Fibroblast of skin of abdomen (primary cell): Measurements from ENCODE around the gene ARHGEF17.

Experiments
- DNase-seq: peaks from one replicate; pipeline ENCODE4 v3.0.0-alpha.2; 2013

ARHGEF17 gene

GRCh38 chr11:73331138-73331916 lies 23.3 kb downstream of the ARHGEF17 start:
- peak; percentile 50 for DNase-seq

- DNase-seq, result no peak
Measured at GRCh38 chr11:73333173-73333572, 25.1 kb downstream of the ARHGEF17 start.

DNA sequence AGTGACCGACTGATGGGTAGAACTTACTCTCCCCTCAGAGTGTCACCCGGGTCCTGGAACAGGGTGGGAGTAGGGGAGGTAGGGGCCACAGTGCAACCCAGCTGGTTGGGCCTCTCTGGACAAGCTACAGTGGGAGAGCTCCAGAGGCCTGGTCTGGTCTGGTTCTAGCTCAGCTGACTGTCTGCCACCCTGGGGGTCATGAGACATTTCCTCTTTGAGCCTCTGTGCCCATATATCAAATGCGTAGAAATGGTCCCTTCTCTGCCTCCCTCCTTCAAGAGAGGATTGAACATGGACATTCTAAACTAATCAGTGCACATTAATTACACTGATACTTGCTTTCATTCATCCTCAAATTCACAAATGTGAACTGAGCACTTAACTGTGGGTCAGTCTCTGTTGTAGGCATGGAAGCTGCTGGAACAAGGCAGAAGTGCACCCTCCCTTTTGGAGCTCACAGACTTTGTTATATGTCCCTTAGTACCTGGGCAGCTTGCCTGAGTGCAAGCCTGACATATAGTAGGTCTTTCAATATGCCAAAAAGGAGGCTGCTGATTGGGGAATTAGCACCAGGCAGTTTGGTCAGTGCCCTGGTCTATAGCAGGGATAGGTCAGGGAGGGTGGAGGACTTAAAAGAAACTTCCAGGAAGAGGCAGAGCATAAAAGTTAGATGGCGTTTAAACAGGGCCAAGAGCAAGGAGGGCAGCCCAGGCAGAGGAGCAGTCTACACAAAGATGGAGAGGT lies 25.7 kb downstream of the ARHGEF17 start:
- DNase-seq, result no peak

GRCh38 chr11:73334384-73335203 lies 26.5 kb downstream of the ARHGEF17 start:
- DNase-seq, result peak; percentile 83

DNA sequence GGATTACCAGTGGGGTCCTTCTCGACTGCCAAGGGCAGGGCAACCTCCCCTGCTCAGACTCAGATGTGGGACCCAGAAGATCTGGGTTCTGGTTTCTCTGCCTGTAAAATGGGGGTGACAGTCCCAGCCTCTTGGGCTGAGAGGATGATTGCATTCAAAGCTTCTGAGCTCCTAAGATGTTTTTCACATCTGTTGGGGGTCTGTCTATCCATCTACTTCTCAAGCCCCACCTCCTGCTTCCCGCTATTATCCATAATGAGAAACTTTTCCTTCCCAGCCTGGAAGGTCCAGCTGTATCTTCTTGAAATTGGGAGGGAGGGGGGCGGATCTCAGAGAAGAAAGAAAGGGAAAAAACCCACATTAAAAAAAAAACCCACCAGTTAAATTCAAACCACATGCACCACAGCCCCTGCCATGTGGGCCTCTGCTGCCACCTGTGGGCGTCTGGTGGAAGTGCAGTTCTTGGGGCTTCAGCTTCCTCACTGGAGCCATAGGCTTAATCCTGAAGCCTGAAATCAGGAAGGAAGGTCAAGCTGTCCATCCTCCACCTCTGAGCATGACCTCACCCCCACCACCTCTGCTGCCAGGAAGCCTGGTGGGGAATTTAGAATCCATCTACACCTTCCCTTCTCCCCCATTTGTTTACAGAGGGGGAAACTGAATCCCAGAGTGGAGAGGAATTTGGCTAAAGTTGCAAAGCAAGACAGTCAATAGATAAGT lies 27.3 kb downstream of the ARHGEF17 start:
- peak; percentile 89 for DNase-seq

GRCh38 chr11:73337846-73338245 lies 29.8 kb downstream of the ARHGEF17 start:
- no peak for DNase-seq

DNA sequence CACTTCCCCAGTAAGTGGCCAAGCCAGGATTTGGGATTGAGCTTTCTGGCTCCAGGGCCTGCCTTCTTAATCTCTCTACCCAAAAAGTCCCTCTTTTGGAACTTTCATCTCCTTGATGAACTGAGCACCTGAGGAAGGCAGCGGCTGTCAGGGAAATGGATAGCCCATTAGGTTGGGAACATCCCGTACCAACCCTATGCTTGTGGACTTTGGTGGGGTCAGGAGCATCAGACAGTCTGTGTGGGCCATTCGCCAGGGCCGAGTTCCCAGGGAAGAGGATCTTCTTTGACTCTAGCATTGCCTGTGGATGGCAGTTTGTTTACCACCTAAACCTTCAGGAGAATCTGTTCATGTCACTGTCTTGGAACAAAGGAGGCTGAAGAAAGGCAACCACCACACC lies 30.2 kb downstream of the ARHGEF17 start:
- DNase-seq, result no peak

- DNase-seq, result peak; percentile 10
Measured at GRCh38 chr11:73340164-73340563, 32.1 kb downstream of the ARHGEF17 start.

- no peak for DNase-seq
Measured at GRCh38 chr11:73342633-73343032, 34.6 kb downstream of the ARHGEF17 start.

DNA sequence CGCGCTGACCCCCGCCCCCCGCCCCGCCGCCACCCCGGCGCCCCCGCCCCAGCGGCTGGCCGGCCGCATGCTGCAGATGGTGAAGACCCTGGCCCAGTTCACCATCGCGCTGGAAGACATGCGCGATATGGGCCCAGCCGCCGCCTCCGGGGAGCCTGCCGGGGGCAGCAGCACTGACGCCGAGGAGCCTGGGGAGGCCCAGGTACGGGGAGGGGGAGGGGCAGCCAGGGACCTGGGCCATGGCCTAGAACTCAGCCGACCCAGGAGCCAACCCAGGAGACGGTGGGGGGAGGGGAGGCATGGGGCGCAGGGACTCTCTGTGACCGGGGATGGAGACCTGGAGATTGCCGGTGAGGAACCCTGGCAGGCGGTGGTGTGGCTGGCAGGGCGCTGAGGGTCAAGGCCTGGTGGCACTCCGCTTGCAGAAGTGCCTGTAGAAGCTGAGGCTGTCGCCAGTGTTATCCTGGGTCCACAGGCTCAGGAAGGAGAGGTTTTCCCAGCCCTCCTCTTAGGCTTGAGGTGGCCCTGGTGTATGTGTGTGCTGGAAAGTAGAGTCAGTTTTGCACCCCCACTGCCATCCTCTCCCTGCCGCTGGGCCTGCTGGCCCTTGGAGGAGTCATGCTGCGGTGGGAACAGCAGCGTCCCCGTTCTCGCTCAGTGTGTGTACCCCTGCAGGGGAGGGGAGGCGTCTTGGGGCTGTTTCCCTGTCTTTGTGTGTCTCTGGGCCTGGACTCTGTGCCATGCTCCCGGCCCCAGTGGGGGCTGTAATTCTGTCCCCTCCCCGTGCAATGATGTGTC lies 35.2 kb downstream of the ARHGEF17 start:
- no peak for DNase-seq

DNA sequence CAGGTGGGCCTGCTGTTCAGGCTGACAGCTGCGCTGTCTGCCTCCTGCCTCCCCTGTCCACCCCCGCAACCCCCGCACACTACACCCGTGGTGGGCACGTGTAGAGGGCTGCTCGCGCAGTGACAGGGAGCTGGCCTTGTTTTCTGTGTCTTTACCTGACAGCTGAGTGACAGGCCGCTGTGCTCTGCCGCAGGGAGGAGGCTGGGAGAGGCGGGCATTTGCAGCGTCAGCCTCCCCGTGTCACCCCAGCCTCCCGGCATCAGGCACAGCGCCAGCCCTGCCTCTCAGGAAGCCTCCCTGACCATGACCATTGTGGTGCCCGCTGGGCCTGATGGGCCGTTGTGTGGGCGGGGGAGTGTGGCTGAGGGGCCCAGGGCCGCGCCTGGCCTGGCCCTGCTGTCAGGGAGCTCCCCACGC lies 36.1 kb downstream of the ARHGEF17 start:
- DNase-seq, result no peak

DNA sequence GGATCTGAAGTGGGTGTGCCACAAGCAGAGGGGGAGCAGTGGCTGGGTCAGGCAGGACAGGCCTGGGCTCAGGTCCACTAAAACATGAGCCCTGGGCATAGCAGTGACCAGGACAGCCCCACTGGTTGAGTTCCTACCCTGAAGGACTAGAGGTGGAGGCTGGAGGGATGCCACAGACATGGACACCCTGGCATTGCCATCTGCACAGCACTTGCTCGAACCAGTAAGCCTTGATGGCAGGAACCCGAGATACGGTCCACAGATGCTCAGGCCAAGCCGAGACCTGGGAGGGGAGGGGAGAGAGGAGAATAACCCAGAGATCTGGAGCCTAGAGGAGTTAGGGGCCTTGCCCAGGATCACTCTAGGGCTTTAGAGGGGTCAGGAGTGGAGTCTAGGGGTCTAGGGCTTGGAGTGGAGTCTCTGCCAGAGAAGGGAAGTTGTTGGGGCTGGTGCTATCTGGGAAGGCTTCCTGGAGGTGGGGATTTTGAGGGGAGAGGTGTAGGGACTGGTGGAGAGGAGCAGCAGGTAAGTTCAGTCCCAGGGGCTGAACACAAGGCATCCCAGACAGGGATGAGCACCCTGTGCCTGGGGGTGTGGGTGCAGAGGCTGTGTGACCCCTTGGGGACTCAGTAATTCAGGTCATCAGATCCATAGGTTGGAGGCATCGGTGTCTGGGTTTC lies 37.5 kb downstream of the ARHGEF17 start:
- no peak for DNase-seq

DNA sequence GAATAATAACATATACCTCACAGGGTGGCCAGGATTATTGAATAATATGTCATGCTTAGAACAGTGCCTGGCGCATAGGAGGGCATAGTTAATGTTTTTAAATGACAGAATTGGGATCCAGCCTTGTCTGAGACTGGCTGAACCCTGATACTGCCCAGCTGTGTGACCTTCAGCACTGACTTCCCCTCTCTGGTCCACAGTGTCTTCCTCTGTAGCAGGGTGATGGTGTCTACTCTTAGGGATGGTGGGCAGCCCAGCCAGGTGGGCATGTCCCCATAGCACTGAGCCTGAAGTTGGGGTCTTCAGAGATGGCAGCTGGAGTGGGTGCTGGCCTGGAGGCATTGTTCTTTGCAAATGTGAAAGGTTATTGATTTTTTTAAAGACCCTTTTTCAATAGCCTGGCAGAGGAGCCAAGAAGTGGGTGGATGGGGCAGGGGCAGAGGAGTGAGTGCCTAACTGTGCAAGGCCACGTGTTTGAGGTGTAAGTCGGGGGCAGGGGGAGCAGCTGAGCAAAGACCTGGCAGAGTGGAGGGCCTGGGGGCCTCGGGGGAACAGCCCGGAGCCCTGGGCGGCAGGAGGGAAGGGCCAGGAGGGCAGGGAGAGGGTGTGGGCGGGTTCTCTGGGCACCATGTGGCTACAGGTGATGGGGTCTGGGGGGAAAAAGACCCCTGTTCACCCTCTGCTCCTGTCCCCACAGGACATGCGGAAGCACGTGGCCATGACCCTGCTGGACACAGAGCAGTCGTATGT lies 38.3 kb downstream of the ARHGEF17 start:
- DNase-seq, result no peak

- DNase-seq, result no peak
Measured at GRCh38 chr11:73347067-73347466, 39.0 kb downstream of the ARHGEF17 start.

DNA sequence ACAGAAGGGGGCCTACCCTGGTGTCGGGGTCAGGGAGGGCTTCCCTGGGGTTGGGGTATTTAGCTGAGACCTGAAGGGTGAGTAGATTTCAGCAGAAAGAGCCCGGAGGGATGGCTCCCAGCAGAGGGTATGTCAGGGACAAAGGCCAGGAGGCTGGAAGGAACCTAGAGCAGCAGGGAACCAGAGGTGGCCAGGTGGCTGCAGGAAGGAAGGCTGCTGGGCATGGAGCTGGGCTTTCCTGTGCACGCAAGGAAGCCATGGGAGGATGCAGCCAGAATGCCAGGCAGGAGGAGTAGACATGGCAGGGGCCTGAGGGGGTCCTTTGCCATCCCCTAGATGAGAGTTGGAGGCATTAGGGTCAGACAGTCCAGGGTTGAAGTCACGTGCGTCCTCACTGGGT lies 40.8 kb downstream of the ARHGEF17 start:
- no peak for DNase-seq

DNA sequence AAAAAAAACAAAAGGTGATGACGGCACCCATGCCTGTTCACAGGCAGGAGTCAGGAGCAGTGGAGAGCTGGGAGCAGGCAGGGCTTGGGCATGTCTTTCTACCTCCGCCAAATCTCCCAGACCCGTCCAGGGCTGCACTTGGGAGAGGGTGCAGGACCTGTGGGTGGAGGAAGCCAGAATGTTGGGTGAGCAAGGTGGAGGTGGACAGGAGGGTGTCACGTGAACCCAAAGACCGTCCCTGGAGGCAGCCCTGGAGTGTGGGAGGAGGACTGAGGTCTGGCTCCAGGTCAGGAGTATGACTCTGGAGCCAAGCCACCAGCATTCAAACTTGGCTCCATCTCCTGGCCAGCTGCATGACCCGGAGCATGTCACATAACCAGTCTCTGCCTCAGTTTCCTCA lies 41.6 kb downstream of the ARHGEF17 start:
- no peak for DNase-seq

- DNase-seq, result peak; percentile 64
Measured at GRCh38 chr11:73350908-73351636, 43.0 kb downstream of the ARHGEF17 start.

DNA sequence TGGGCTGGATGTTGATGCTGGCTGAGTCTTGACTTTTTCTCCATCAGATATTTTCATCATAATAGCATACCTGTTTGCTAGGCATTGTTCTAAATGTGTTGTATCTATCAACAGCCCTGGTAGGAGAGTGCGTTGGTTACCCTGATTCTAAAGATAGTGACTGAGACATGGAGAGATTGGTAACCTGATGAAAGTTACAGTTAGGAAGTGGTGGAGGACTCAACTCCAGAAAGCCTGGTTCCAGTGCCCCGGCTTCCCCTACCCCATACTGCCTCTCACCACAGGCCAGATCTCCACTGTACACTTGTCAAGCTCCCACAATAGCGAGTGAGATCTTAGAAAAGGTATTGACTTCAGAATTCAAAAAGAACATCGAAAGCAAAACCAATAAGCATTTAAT lies 45.3 kb downstream of the ARHGEF17 start:
- no peak for DNase-seq

DNA sequence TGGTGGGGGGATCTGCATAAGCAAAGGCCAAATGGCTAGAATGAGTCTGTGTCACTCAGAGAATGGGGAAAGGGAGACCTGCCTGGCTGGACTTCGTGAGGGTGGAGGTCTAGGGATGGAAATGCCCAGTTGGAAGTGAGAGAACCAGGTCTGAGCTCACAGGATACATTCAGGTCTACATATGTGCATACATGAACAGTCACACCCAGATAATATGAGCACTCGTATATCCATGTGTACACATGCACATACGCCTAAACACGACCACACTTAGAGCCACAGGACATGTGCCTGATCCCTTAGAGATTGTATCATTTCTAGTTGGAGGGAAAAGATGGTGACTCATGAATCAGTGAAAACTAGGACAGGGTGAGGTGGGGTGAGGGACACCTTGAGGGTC lies 47.0 kb downstream of the ARHGEF17 start:
- no peak for DNase-seq
